Activated CD8-positive, alpha-beta memory T cell treated with anti-CD3 and anti-CD28 coated beads for 48 hours (primary cell): ENCODE results near the gene CACNG1.

Source experiments
- DNase-seq, 3 experiments: peaks; one replicate each; pipeline ENCODE4 v3.0.0-alpha.2; 2020; ENCODE audit warnings: low read depth in 2 of 3, low spot score in 2 of 3

CACNG1 gene, protein sequence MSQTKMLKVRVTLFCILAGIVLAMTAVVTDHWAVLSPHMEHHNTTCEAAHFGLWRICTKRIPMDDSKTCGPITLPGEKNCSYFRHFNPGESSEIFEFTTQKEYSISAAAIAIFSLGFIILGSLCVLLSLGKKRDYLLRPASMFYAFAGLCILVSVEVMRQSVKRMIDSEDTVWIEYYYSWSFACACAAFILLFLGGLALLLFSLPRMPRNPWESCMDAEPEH

DNA sequence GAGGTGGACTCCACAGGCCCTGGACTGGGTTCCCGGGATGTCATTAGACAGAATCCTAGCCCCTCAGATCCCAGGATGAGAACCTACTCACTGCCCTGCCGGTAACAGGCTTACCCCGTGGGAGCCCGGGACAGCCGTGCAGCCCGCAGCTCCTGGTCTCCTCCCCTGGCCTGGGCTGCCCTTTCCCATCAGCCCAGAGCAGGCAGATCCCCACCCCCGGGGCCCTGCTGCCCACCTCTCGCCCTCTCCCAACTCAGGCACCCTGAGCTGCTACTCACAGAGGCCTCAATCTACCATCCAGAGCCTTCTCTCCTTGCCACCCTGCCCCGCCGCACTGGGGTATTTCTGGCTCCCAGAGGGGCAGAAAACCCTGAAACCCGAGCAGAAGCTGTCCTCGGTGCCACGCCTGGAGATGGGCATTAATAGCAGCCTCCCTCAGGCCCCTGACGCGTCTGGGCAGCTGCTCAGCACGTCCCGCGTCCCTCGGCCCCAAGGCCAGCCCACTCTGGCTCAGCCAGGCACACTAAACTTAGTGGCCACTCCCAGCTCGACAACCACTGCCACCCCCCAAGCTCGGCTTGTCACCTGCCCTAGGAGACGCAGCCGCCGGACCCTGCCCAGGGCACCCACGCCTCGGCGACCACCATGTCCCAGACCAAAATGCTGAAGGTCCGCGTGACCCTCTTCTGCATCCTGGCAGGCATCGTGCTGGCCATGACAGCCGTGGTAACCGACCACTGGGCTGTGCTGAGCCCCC, at the start of gene CACNG1:
Gene CACNG1, plus strand, starts transcription at position 539 of the 757 bp plus-strand sequence. Its CDS starts 107 bp downstream, at position 646.
- no peak for DNase-seq

DNA sequence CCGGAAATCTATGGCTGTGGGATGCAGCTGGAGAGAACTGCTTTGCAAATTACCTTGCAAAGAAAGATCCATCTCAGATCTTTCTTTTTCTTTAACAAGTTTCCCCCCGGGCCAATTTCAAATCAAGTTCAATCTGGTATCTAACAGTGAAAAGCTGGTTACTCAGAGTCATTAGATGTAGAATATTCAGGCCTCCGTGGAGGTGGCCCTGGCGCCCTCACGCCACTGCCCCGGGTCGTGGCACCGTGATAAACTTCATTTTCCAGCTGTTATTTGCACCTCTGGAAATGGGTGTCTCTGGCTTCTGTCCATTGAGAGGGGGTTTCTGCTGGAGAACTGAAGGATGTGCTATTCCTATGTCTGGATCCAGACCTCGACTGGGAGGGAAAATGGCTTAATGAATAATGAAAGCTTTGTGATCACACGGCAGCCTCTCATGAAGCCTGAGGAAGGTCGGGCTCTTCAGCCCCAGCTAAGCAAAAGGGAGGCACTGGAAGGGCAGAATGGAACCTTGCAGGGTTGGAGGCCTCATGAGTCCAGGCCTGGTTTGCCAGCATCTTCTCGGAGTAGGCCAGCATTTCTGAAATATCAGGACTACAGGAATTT, 49.3 kb upstream of the CACNG1 start:
- no peak for DNase-seq

DNA sequence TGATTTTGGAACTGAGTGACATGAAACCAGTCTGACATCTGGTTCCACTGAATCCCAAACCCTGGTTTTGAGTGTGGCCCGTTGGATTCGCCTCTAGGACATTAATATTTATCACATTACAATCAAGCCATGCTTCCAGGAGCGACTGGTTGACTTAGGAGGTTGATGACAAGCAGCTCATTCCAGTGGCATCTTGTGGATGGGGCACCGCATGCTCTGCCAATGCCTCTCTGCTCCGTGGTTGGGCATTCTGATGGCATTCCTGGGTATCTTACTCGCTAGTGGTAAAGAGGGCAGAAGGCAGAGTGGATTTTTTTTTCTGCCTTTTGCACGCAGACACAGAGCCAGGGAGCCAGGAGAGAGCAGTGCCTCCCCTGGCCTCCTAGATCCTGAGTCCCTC, 48.4 kb upstream of the CACNG1 start:
- no peak for DNase-seq

DNA sequence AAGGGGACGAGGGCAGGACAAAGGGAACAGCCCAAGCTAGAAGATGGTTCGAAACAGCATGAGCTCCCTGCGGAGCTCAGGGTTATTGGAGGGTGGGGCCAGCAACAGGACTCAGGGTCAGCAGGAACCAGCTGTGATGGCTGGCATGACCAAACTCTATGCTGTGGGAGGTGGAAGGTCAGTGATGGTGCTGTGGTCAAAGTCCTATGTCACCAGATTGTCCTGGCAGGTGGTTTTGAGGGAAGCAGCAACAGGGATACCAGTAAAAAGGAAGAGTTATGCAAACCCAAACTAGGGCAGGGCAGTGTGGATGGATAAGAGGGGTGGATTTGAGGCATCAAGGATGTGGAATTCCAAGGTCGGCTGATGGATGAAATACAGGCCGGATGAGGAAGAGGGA, 47.4 kb upstream of the CACNG1 start:
- DNase-seq: no peak

DNA sequence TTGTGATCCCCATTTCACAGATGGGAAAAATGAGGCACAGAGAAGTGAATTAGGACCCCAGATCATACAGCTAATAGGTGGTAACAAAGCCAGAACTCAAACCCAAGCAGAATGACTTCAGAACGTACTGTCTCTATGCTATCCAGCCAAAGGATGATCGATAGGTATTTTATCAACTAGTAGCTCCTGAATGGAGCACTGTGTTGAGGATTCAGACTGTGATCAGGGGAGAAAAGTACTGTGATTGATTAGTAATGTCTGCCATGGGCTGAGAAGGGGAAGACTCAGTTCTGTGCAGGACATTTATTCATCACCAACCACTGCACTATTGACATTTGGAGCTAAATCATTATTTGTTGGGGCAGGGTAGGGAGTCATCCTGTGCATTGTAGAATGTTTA, 41.1 kb upstream of the CACNG1 start:
- no peak for DNase-seq

DNA sequence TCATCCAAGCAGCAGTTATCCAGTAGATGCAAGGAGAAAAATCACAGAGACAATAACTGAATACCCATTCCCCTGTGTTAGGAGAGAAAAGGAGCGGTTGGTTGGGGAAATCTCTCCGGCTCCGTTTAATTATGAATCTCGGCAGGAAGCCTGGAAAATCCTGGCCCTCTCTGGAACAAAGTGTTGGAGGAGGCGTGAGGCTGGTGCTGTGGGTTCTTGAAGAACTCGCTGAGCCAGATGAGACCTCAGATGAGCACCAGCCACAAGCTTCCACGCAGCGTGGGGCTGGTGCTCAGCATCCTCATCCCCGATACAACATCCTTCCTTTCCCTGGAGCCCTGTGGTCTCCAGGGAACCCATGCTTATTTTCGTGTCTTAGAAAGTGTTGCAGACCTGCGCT, 40.2 kb upstream of the CACNG1 start:
- DNase-seq: no peak

DNA sequence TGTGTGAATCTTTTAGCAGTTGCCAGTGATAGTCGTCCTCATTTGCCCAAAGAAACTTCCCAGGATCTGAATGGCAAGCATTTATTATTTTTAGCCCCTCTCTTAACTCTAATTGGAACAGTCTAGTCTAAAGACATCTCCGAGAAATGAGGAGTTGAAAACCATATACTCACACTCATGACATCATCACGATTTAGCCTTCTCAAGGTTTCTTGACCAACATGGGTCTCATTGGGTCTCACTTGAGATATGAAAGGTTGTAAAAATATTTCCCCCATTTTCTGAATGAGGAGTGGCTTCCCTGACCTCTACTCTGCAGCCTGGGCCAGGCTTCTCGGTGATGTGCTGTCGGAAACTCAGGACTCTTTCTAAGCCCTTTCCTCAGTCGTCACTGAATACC, 37.1 kb upstream of the CACNG1 start:
- no peak for DNase-seq

DNA sequence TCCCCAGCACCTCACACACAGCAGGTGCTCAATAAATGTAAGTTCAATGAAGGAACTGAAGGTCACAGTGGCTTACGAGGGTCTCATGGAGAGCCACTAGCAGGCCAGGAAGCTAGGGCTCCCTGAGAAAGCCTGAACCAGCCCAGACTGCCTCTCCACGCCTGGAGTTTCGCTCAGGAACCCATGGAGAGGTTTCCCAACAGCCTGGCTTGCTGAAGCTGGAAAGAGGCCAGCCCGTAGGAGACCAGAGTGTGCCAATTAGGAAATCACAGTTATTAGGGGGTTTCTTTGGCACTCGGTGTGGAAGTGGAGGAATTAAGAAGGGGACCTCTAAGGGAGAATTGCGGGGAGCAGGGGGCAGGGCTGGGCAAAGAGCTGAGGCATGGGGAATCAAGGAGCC, 36.3 kb upstream of the CACNG1 start:
- no peak for DNase-seq

DNA sequence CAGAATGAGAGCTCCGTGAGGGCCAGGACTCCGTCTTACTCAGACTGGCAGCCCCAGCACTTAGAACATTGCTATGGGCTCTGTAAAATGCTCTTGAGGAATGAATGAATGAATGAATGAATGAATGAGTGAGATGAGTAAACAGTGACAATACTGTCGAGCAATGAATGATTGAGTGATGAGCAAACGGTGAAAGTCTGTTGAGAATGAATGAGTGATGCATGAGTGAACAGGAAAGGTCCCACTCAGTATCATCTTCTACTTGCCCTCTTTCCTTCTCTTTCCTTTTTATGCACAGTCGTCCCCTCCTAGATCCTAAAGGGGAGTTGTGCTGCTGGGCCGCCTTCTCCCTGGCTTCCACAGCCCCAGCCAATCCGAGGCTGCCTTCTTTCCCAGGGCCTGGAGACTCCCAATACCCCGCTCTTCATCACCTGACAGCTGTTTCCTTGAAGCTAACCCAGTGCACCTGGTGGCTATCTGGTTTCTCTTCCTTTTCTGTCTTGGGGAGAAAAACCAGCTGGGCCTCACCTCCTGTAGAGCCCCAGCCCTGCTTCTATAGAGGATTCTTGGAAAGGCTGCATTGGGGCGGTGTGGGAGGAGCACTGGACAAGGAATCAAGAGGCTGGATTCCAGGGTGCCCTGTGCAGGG, 32.7 kb upstream of the CACNG1 start:
- DNase-seq: no peak

DNA sequence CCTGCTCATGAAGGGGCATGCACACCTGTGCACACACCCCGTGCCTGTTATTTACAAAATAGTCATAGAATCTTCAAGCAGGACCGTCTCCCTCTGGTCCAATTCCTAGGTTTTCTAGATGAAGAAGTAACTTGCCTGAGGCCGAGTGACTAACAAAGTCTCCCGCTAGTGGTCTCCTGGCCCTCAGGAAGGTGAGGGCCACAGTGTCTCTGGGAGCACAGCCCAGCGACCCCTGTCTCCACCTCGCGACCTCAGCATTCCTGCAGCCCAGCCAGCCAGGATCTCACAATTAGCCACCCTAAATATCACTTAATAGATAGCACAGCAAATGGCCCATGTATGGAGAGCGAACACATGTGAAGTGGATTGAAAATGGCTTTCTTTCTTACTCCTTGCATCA, 30.5 kb upstream of the CACNG1 start:
- no peak for DNase-seq

DNA sequence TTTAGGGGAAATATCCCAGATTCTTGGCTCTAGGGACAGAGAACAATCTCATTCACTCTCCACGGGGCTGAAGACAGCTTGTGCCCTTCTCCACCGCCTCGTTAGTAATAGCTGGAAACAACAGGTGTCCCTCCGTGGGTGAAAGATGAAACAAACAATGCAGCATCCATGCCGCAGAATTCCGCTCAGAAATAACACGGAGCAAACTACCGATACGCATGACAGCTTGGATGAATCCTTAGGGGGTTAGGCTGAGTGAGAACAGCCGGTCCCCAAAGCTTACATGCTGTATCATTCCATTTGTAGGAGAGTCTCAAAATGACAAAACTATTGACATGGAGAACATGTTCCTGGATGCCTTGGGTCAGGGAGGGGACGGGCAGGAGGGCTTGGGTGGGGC, 29.4 kb upstream of the CACNG1 start:
- no peak for DNase-seq

DNA sequence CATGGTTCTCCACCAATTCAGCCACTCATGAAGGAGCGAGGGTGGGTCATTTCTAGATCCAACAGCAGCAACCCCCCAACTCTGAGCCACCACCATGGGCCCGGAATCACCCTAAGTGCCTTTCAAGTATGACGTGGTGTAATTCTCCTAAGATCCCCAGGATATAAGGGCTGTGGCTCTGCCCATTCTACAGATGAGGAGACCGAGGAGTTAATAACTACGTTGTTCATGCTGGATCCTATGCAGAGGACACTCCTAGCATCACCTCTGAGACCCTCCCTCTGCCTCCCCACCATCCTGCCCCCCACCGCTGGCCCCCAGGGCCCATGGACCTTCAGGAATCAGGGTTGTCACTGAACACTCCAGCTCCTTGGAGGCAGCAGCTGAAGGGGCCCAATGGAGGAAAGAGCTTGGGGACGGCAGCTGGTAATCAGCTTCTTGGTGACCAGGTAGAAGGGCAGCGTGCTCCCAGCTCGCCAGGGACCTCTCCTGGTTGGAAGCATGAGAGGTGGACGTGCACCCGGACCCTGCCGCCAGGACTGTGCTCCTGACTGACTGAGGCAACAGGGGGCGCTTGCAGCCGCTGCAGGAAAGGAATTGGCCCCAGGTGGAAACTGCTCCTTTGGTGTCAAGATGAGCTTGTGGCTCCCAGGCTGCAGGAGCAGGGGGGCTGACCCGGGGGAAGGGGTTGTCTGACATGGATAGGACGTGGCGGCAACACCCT, 28.2 kb upstream of the CACNG1 start:
- no peak for DNase-seq

DNA sequence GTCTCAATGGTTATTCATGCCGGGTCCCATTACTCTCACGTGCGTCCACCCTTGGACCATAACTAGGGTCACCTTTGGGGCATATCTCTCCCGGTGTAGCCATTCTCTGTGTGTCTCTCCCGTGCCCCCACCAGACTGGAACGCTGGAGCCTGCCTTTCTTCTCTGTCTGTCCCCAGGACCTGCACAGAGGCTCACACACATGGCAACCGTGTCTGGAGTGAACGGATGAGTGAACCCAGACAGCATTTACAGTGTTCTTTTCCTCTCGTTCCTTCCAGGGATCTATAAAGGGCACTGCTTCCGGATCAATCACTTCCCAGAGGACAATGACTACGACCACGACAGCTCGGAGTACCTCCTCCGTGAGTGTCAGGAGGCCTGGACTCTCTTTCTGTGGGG, 26.4 kb upstream of the CACNG1 start:
- no peak for DNase-seq

DNA sequence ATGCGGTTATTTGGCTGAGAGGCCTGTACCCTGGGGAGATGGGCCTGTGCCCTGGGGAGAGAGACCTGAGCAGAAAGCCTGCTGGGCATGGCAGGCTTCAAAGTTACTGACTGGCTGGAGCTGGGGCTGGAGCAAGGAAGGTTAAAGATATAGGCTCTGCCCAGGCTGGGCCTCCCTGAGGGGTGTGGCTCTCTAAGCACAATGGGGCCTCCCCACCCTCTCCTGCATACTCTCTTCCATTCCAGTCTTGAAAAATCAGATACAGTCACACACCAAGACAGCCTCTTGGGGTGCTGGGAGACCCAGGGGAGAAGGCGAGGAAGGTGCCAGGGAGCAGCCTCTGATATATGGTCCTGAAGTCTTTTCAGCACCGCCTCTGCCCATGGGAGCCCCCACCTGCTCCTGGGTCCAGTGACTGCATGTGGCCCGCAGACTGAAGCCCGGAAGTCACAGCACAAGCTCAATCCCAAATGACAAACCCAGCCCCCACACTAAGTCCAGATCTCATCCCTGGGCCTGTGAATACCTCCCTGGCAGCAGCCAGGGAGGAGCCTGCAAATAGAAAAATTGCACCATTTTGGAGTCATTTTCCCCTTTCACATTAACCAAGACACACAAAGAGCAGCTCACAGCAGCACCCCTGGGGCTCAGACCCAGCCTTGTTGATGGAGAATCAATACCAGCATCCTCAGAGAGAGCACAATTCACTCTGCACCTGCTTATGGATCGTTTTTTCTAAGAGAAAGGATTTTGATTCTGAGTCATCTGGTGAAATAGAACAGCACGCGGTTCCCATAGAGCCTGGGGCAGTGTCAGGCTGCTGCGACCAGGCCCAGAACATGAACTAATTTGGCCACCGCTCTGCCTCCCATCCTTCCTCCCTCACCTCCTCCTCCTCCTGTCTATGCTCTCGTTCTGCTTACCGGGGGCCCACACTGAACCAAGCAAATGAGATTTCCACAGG, 25.6 kb upstream of the CACNG1 start:
- DNase-seq: no peak

DNA sequence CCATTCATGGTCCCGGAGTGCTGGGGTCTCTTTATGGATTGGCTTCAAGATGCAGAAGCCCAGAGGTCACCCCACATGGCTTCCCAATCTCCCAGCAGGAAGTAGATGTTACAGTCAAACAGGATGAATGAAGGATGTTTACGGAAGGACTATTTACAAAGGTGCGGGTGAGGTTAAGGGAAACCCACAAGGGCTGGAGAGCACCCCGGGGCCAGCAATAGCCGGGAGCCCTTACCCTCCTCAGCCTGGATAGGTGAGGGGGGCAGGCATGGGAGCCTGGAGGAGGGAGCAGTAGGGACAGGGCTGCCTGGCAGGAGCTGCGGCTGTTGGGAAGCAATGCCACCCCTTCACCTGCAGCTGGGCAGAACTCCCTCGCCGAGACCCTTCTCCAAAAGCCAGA, 24.5 kb upstream of the CACNG1 start:
- DNase-seq: no peak

DNA sequence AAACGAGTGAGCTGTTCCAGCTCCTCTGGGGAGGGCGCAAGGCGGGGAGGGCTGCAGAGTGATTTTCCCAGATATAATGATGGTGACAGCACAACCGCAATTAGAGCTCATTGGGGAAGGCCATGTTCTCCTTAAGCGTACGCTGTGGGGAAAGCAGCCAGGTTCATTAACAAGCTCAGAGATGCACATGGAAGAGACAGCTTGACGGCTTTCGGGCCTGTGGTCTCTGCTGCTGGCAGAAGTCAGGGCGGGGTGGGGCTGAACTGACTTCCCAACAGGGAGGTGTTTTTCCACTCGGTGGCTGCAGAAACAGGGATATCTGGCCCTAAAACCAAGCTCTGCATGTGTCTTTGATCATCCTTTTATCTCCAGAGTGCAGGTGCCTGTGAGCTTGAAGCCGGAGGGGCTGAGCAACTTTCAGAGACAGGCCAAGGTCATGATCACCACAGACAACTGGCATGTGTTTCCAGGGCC, 24.0 kb upstream of the CACNG1 start:
- DNase-seq: no peak

DNA sequence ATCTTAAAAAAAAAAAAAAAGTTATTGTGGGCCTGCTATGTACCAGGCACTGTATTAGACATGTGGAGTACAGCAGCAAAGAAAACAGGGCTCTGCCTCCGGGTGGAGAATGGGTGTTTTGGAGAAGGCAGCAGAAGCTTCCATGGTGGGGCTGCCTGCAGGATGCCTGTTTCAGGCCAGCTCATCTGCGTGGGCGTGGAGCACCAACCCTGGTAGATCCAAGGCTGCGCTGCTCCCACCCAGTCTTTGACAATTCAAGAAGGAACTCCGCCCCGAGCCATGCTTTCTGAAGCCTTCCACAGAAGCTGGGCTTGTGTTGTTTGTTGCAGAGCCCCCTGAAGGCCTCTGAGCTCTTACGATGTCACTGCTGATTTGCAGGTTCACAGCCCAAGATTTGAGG, 23.2 kb upstream of the CACNG1 start:
- no peak for DNase-seq

DNA sequence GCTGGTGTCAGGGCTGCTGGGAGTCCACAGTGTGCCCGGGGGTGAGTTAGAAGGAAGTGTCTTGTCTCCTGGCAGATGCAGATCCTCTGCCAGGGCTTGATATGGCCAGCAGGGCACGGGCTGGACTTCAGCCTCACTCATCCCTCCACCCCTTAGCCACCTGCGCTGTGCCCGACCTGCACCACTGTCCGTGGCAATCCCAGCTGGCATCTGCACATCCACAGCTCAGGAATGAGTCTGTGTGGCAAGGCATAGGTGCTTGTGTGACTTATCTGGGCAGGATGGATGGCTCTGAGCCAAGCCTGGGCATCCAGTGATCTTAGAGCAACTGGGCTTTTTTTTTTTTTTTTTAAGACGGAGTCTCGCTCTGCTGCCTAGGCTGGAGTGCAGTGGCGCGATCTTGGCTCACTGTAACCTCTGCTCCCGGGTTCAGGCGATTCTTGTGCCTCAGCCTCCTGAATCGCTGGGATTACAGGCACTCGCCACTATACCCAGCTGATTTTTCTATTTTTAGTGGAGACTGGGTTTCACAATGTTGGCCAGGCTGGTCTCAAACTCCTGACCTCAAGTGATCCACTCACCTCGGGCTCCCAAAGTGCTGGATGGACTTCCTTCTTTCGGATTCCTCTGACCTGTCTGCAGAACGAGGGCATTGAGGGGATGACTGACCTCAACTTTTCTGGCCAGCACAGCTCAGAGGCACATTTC, 22.5 kb upstream of the CACNG1 start:
- DNase-seq: no peak

DNA sequence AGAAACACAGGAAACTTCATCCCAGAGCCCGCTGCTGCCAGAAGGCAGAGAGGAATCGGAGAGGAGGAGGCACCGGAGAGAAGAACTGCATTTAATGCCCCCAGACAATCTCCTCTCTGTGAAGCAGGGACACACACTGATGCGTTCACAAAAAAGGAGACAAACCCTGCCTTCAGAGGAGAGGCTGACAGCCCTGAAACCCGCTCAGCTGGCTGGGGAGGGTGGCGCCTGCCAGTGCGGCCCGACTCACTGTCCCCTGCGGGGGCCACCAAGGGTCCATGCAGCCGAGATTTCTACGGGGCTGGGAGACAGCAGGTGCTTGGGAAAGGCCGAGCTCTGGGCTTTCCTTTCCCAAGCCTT, 21.9 kb upstream of the CACNG1 start:
- no peak for DNase-seq

DNA sequence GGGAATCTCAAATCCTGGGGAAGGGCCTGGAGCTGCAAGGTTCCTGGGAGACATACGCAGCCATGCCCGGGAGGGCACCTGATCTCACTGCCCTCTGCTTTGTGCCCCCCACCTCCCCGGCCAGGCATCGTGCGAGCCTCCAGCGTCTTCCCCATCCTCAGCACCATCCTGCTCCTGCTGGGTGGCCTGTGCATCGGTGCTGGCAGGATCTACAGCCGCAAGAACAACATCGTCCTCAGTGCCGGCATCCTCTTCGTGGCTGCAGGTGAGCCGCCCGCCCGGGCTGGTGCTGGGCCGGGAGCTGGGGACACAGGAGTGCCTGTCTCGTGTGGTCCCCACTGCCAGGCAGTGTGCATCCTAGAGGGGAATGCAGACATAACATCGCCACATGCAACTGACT, 19.6 kb upstream of the CACNG1 start:
- no peak for DNase-seq
